NT2/D1 (cell line): ENCODE measurements around the gene SRGAP1.

Experiments
- DNase-seq: peaks from one replicate; pipeline ENCODE4 v3.0.0-alpha.2; 2011; ENCODE audit warnings: low read depth, low spot score
- H3K27me3 ChIP-seq: 2 replicates; pipeline ENCODE4 v1.6.0; 2011; ENCODE audit warnings: mild to moderate bottlenecking; ENCODE audit not compliant: insufficient read length, insufficient read depth
- H3K36me3 ChIP-seq: 2 replicates; pipeline ENCODE4 v1.6.1; 2011; ENCODE audit warnings: mild to moderate bottlenecking, low read length, mixed read lengths; ENCODE audit not compliant: insufficient read depth, insufficient read length
- H3K4me1 ChIP-seq: 2 replicates; pipeline ENCODE4 v1.5.1; 2011; ENCODE audit not compliant: insufficient read depth, insufficient read length
- H3K4me3 ChIP-seq: 2 replicates; pipeline ENCODE4 v1.5.1; 2011; ENCODE audit warnings: low read depth; ENCODE audit not compliant: insufficient read length
- H3K9ac ChIP-seq: 2 replicates; pipeline ENCODE4 v1.6.0; 2011; ENCODE audit warnings: low read depth; ENCODE audit not compliant: insufficient read length
- H3K9me3 ChIP-seq: 2 replicates; pipeline ENCODE4 v1.5.1; 2011; ENCODE audit warnings: mild to moderate bottlenecking, low read length; ENCODE audit not compliant: insufficient read depth
- SUZ12 ChIP-seq: IDR thresholded peaks from 2 replicates; pipeline ENCODE4 v1.6.1; 2011; ENCODE audit not compliant: insufficient read length, insufficient read depth; ENCODE audit errors: extremely low read depth
- YY1 ChIP-seq: IDR thresholded peaks from 2 replicates; pipeline ENCODE4 v1.6.1; 2011; ENCODE audit not compliant: insufficient read length, insufficient read depth
- ZNF274 ChIP-seq: IDR thresholded peaks from 2 replicates; pipeline ENCODE4 v1.6.1; 2011; ENCODE audit warnings: mild to moderate bottlenecking, low read depth, low read length

The SRGAP1 gene

DNA sequence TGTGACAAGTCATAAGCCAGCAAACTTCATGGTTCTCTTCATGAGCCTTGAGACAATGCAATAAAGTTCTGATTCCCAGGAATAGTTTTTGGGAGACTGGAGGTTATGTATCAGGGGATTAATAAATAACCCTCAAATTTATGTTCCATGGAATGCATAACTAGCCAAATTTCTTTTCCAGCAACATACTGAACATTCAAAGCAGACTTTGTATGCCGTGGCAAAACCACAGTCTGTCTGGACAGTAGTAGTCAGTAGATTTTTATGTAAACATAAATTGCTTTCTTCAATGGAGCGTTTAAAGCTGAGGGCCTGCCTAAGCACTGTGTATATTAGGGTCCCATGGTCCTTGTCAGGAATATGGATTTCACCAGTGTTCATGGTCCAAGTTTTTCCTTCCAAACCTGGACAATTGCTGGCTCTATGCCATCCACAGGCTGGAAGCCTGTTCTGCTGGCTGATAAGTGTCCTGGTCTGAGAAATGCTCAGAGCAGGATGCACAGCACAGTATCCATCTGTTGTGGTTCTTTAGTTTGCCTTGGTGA lies 144.9 kb downstream of the SRGAP1 start:
- no peak overlapping the region for H3K9ac ChIP-seq
- H3K9me3 ChIP-seq: no peaks in the 10 kb centered on the region
- TF ChIP-seq YY1 (no peak), SUZ12 (no peak), ZNF274 (no peak)
- H3K27me3 ChIP-seq: no peaks in the 10 kb centered on the region
- no peak overlapping the region for H3K4me3 ChIP-seq
- DNase-seq: no peak
- H3K36me3 ChIP-seq: no peaks in the 10 kb centered on the region
- no peaks in the 10 kb centered on the region for H3K4me1 ChIP-seq

DNA sequence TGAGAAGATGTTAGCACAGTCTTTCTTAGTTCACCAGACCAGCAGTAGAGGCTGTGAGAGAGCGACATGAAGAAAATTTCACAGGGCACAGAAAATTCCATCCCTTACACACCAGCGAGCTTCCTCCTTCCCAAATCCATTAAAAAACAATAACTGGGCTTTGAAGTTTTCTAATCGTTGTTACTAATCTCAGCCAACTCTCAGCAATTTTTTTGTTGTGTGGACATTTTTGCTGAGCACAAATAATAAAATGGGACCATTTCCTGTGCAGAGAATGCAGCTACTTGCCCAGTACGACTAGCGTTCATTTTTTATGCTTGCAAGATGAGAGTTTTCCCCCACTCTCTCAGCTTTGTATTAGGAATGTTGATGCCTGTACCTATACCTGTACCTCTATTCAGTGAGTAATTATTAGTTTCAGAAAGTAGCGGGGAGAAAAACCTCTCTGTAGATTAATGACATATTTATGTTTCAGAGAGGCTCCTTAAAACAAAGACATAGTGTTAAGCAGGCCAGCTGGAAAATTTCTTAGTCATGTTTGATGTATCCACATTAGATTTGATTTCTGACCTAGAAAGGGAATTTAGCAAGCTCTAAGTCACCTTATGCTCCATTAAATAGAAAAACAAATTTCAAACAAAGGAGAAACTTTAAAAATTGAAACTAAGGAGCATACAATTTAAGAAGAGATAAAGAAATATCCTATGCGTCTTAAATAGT lies 146.5 kb downstream of the SRGAP1 start:
- no peak for DNase-seq
- Histone ChIP-seq H3K36me3 (no peaks in the 10 kb centered on the region), H3K9ac (no peak overlapping the region), H3K27me3 (no peaks in the 10 kb centered on the region), H3K4me3 (no peak overlapping the region), H3K9me3 (no peaks in the 10 kb centered on the region), H3K4me1 (no peaks in the 10 kb centered on the region)
- TF ChIP-seq ZNF274 (no peak), SUZ12 (no peak), YY1 (no peak)

DNA sequence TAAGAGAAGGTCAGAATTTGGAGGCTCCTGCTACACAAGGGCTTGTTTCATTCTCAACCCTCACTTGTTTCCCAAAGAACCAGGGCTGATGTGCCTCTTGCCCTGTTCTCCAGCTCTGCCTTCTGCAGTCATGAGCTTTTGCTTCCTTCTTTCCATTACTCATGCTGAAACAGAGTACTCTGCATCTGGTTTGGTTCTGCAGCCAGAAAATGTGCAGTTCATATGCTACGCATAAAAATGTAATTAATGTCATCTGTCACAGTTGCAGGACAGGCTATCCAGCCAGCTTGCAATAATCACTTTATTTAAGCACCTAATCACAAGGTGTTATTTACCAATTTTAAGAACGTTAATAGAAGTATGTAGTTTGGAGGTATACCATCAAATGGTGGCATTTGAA lies 150.2 kb downstream of the SRGAP1 start:
- Histone ChIP-seq H3K36me3 (no peaks in the 10 kb centered on the region), H3K4me3 (no peak overlapping the region), H3K9ac (no peak overlapping the region), H3K4me1 (no peaks in the 10 kb centered on the region), H3K9me3 (no peaks in the 10 kb centered on the region), H3K27me3 (no peaks in the 10 kb centered on the region)
- no peak for DNase-seq
- TF ChIP-seq YY1: no peak
- no peak for TF ChIP-seq SUZ12
- no peak for TF ChIP-seq ZNF274

DNA sequence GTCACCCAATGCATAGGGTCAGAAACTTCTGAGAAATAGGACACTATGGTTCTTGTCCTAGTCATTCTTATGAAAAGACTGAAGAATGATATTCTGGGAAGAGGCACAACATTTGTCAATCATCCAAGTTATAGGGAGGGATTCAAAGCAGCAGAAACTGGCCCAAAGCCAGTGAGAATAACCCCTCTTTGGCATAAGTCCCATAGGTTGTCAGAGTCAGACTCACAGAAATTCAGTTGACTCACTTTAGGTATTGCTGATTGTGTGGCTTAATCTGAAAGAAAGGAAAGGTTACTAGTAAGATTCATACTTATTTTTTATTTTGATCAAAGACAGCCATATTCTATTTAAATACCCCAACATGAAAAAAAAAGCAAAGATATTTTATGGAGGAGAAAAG lies 151.0 kb downstream of the SRGAP1 start:
- no peak for DNase-seq
- H3K27me3 ChIP-seq: no peaks in the 10 kb centered on the region
- H3K4me3 ChIP-seq: no peak overlapping the region
- H3K36me3 ChIP-seq: no peaks in the 10 kb centered on the region
- no peak for TF ChIP-seq ZNF274
- no peak for TF ChIP-seq SUZ12
- H3K9ac ChIP-seq: no peak overlapping the region
- no peaks in the 10 kb centered on the region for H3K9me3 ChIP-seq
- no peaks in the 10 kb centered on the region for H3K4me1 ChIP-seq

DNA sequence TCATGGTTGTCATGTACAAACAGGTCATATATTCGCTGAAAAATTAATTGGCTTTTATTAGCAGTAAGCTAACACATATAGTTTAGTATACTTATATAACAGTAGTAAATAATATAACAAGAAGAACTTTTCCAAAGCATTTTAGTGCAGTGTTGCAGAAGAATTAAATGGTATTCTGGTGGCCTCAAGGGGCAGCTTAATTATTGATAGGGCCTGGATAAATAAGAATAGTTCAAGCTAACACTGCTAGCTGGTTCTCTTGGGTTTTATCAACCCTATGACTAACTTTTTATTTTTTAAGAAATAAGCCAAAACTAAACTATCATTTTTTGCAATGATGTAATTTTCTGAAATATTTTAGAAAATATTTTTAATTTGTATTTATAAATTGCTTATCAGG lies 152.1 kb downstream of the SRGAP1 start:
- Histone ChIP-seq H3K9me3 (no peaks in the 10 kb centered on the region), H3K4me3 (no peak overlapping the region), H3K27me3 (no peaks in the 10 kb centered on the region), H3K4me1 (no peaks in the 10 kb centered on the region), H3K36me3 (no peaks in the 10 kb centered on the region), H3K9ac (no peak overlapping the region)
- no peak for DNase-seq
- no peak for TF ChIP-seq ZNF274
- no peak for TF ChIP-seq YY1
- TF ChIP-seq SUZ12: no peak

DNA sequence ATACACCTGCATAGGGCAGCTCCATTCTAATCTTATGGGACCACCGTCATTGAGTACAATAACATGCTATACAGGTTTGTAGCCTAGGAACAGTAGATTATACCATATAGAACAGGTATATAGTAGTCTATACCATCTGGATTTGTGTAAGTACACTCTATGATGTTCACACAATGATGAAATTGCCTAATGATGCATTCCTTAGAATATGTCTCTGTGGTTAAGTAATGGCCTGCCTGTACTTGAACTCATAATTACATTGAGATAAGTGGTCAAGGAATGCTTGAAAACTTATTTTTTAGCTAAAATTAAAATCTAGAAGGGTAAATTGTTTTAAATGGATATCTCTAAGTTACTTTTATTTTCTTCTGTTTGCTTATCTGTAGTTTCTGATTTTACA lies 152.7 kb downstream of the SRGAP1 start:
- Histone ChIP-seq H3K4me3 (no peak overlapping the region), H3K27me3 (no peaks in the 10 kb centered on the region), H3K4me1 (no peaks in the 10 kb centered on the region), H3K36me3 (no peaks in the 10 kb centered on the region), H3K9me3 (no peaks in the 10 kb centered on the region), H3K9ac (no peak overlapping the region)
- no peak for DNase-seq
- TF ChIP-seq YY1 (no peak), SUZ12 (no peak)

DNA sequence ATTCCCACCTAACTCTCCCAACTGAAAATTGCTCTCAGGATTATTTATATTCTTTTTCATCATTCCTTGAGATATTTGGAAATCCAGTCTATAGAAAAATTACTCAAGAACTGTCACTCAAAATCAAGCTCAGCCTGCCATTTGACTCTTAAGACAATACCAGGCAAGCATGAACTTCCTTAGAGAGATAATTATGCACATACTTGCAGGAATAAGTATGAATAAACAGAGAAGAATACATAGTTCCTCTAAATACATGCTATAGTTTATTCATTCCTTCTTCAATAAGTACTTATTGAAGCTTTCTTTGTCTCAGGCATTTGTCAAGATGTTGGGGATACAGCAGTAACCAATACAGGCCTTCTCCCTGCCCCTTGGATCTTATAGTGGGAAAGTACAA lies 154.1 kb downstream of the SRGAP1 start:
- Histone ChIP-seq H3K4me3 (no peak overlapping the region), H3K36me3 (no peaks in the 10 kb centered on the region), H3K4me1 (no peaks in the 10 kb centered on the region), H3K9ac (no peak overlapping the region), H3K9me3 (no peaks in the 10 kb centered on the region), H3K27me3 (no peaks in the 10 kb centered on the region)
- no peak for DNase-seq
- TF ChIP-seq ZNF274 (no peak), SUZ12 (no peak), YY1 (no peak)

DNA sequence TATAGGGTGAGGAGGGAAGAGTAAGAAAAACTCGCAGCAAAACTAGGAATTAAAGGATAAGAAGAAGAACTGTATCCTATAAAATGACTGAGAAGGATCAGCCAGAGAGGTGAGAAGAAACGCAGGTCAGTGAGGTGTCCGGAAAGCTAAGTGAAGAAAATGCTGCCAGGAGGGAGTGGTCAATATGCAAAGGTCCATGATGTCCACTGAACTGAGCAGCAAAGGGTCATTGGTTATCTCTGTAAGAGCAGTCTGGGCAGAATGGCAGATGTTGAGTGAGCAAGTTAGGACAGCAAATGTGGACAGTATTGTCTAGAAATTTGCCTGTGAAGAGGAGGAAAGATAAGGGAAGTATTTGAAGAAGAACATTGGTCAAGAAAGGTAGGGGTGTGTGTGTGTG lies 155.4 kb downstream of the SRGAP1 start:
- no peak overlapping the region for H3K4me3 ChIP-seq
- no peaks in the 10 kb centered on the region for H3K9me3 ChIP-seq

More for the DNA sequence above, 155.4 kb downstream of the SRGAP1 start:
- no peaks in the 10 kb centered on the region for H3K27me3 ChIP-seq
- no peak overlapping the region for H3K9ac ChIP-seq
- no peaks in the 10 kb centered on the region for H3K36me3 ChIP-seq
- no peaks in the 10 kb centered on the region for H3K4me1 ChIP-seq
- TF ChIP-seq ZNF274: no peak
- no peak for TF ChIP-seq SUZ12
- TF ChIP-seq YY1: no peak
- DNase-seq: no peak
